Endothelial cell of hepatic sinusoid (primary cell): ENCODE measurements around the gene PLA2G2D.
"Not testable (repeated sequence)": the region's sequence is repeated elsewhere in the genome, so short reads cannot be mapped to it uniquely, and the experiment has no call there.

ENCODE experiments used
- in situ Hi-C: cut with HindIII; loops from 2 replicates; pipeline ENCODE4 v1.10.0; 2017; ENCODE audit warnings: low sequenced_read_pairs

The PLA2G2D gene

GRCh38 chr1:20143734-20144565 is 24.6 kb upstream of the PLA2G2D start:
- in situ Hi-C loops = no loop called here

DNA sequence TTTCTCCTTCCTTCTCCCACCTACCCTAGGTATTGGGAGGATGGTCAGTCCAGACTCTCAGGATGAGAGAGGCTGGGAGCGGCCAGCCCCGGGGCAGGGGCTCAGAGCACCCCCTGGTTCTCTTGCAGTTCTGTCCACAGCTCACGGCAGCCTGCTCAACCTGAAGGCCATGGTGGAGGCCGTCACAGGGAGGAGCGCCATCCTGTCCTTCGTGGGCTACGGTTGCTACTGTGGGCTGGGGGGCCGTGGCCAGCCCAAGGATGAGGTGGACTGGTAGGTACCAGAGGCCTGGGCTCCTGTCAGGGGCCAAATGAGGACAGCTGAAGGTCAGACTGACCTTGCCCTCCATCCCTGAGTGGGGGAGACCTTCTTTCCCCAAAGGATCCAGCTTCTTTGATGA is 24.0 kb upstream of the PLA2G2D start:
- in situ Hi-C loops = no loop called here

- in situ Hi-C loops = no loop called here
These were observed 22.8 kb upstream of the PLA2G2D start for GRCh38 chr1:20142001-20142710.

- in situ Hi-C loops = no loop called here
These were observed 22.1 kb upstream of the PLA2G2D start for GRCh38 chr1:20141466-20141865.

DNA sequence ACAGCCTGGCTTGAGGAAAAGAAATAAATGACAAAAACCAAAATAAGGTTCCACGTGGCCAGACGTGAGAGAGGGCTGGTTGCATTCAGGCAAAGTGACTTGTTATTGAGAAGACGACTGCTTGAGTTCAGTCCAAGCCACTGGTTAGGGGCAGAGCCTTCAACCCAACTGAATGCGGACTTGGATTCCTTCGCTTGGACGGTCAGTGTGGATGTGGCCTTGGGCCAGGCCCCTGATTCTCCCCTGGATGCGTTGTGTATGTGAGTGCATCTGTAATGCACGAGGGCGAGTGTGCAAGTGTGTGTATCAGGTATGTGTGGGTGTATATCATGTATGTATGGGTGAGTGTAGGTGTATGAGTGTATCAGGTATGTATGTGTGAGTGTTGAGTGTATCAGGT is 21.7 kb upstream of the PLA2G2D start:
- in situ Hi-C loops = no loop called here

DNA sequence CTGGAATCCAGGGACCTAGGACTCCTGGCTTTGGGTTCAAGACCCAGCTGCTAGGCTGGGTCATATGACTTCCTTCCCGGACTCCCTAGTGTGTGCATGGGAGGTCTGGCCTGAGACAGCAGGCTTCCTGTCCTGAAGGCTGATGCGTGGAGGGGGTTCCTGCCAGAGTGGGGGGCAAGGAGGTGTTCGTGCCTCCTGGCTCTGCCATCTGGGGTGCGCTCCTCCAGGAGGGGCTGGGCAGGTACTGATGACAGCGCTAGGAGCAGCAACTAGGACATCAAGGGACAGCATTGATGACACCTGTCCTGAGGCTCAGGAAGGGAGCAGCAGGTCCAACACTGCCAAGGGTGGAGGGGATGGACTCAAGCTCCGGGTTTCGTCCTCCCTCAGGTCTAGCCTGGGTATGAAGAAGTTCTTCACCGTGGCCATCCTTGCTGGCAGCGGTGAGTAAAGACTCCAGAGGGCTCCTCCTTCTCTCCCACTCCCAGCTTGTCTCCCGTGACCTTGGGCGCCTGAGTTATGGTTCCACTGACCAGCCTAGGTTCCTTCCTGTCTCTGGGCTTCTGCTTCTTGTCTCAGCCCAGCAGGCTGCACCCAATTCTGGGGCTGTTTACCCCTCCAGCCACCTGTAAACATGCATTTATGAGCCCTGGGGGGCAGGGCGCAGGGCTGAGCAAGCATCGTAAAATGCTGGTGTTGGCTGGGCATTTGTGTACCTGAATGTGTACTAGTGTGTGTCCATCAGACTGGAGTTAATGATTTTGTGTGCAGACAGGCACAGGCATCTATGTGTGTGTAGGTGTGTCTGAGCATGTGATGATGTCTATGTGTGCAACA is 20.7 kb upstream of the PLA2G2D start:
- in situ Hi-C loops = no loop called here

- in situ Hi-C loops = no loop called here
These were observed 19.7 kb upstream of the PLA2G2D start, which contains the start of gene PLA2G2F for GRCh38 chr1:20138961-20139550. TSS of gene PLA2G2F (plus strand) at chr1:20139323. CDS start at chr1:20139428, 105 bp downstream.

DNA sequence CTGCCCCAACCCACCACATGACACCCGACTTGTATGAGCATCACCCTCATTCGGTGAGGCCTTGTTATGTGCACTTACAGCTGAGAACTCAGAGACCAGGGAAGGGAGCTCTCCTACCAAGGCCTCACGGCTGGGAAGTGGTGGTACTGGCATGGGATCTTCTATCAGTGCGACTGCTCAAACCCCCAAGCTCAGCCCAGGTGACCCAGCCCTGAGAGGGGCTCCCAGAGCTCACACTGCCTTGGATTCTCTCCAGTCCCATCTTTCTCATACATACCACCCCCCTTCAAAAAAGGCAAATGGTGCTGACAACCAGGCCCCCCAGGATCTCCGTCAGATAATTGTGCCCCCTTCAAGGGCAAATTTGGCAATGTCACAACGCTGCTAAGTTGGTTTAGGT is 19.0 kb upstream of the PLA2G2D start:
- in situ Hi-C loops = no loop called here

DNA sequence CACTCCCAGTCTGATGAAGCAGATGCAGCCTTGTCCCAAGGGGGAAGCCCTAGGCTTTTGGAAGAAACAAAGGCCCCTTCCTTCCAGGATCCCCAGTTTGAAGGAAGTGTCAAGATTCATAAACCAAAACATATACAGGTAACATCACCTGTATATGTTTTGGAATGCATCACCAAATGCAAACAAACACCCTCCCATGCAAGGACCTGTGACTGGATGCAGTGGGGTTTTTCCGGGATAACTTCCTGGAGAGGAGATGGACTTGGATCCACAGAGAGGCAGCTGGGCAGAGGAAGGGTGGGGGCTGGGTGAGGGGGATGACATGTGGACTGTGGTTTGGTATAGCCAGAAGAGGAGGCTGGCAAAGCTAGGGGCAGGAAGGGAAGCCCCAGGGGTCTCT is 18.3 kb upstream of the PLA2G2D start:
- in situ Hi-C loops = no loop called here

GRCh38 chr1:20137055-20137454 is 17.7 kb upstream of the PLA2G2D start:
- in situ Hi-C loops = no loop called here

DNA sequence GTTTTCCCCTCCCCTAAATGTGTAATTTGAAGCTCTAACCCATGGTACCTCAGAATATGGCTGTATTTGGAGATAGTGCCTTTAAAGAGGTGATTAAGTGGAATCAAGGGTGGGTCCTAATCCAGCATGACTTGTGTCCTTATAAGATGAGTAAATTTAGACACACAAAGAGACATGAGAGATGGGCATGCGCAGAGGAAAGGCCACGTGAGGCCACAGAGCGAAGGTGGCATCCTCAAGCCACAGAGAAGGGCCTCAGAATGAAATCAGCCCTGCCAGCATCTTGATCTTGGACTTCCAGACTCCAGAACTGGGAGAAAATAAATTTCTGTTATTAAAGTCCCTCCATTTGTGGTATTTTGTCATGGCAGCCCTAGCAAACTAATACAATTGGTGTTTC is 16.9 kb upstream of the PLA2G2D start:
- in situ Hi-C loops = no loop called here

- in situ Hi-C loops = no loop called here
These were observed 15.7 kb upstream of the PLA2G2D start for GRCh38 chr1:20134995-20135394.

DNA sequence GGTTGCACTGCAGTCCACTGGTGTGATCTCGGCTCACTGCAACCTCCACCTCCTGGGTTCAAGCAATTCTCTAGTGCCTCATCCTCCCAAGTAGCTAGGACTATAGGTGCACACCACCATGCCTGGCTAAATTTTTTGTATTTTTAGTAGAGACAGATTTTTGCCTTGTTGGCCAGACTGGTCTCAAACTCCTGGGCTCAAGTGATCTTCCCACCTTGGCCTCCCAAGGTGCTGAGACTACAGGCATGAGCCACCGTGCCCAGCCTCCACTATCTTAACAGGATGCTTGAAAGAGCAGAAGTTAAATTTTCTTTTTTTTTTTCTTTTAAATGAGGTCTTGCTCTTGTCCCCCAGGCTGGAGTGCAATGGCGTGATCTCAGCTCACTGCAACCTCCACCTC is 11.2 kb upstream of the PLA2G2D start:
- in situ Hi-C loops = not testable (repeated sequence)

DNA sequence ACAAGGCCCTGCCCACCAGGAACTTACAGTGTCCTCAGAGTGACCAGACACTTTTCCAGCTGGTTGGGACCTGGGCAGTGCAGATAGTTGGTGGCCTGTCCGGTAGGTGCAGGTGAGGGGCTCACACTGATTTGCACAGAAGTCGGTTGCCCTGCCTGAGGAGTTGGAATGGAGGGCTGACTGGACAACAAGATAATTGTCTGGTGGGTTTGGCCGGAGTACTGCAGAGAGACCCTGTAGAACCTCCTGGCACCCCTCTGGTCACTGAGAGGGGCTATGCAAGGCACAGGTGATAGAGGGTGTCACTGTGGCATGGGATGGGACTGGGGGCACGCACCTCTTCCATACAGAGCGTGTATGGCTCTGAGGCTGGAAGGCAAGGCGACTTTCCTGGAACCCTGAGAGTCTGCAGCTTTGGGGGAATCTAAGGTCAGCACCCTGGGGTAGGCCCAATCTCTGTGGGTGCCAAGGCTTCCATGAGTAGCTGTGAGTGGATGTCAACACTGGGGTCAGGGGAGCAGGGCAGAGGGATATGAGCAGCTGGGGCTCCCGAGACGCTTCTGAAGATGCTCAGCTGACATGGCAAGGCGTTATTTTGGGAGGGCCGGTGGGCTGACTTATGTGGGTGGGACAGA is 7.6 kb upstream of the PLA2G2D start:
- in situ Hi-C loops = no loop called here

DNA sequence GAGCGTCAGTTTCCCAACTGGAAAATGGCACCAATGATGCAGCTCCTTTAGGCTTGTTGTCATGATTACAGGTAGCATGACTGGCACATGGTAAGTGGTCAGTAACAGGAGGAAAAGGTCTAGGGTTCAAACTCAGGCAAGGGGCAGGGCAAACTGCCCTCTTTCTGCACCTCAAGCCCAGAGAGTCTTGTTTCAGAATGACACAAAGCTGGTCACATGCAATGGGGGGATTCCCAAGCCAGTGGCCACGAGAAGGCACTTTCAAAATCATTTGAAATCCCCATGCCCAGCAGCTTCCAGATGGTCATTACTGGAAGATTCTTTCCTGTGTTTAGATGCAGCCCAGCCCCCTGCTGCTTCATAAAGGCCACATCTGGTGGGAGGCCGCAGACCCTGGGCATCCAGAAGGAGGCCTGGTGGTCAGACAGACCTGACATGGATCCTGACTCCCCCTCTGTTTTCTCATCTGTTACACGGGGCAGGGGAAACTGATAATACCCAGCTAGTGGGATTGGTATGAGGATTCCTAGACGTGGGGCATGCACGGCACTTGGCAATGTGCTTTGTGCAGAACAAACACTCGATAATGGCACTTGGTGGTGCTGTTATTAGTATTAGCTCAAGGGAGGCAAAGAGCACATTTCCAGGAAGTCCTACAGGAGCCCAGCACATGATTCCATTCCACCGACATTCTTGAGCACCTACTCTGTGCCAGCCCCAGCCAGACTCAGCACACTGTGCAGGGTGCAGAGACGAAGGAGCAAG is 6.9 kb upstream of the PLA2G2D start:
- in situ Hi-C loops = no loop called here

DNA sequence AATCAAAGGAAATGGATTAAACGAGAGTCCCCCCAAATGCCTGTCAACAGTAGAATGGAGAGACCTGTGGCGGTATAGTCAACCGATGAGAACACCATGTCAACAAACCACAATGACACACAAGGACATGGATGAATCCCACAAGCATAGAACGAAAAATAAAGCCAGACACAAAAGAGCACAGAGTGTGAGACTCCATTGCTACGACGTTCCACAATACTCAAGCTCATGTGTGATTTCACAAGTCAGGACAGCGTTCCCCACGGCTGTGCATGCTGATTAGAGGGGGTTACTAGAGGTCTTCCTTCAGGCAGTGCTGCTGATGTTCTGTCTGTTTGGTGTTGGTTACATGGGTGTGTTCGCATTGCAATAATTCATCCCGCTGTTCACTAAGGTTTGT is 5.8 kb upstream of the PLA2G2D start:
- in situ Hi-C loops = no loop called here

DNA sequence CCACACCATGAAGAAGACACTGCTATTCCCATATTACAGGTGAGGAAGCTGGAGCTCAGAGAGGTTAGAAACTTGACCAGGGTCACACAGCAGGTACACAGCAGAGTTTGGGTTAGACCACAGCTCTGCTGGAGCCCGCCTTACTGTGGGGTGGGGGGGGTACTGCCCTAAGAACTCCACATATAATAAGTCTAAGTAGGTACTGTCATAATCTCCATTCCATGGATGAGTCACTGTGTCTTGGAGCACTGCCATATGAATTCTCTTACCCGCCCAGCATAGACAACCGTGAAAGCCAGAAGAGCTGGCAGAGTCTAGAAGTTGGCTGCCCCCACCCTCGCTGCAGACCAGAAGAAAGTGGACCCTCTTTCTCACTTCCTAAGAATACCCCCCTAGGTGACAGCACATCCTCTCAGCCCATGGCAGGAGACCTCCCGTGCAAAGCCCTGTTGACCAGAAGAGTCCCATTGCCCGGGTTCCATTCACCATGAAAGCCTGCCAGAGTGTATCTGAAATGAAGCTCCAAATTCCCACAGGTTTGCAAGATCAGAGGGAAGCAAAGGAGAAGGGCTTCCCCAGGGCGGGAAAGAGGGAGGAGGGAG is 5.2 kb upstream of the PLA2G2D start:
- in situ Hi-C loops = no loop called here

GRCh38 chr1:20123722-20124455 is 4.6 kb upstream of the PLA2G2D start:
- in situ Hi-C loops = no loop called here

DNA sequence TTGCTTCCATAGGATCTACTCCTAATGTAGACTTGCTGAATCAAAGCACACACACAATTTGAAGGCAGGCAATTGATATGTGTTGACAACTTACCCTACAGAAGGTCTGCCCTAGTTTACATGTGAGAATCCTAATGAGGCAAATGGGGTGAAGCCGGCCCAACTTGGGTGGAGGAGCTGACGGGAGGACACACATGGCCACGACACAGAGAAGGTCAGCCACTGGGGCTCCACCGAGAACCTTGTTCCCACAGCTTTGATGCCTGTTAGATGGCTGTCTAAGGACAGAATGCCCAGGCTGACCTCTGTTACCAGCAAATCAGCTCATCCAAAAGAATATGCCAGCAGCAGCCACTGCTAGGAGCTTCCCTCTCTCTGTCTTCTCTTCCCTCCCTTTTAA is 1.5 kb upstream of the PLA2G2D start:
- in situ Hi-C loops = no loop called here
